A673 (cell line): Measurements from ENCODE around the gene LCLAT1.

Experiments
- EZH2 ChIP-seq: fragments of 200-600 bp; sonication (generic); IDR thresholded peaks from 2 replicates; pipeline ENCODE4 v1.6.1; 2017; ENCODE audit warnings: borderline replicate concordance, low read depth, mild to moderate bottlenecking, mixed read lengths, antibody characterized with exemption, low read length; ENCODE audit not compliant: poor library complexity, severe bottlenecking
- TF ChIP-seq, protein P1 (sequence below): fragments of 300-800, 200-600 bp; sonication (generic); conservative IDR thresholded peaks from 2 replicates; pipeline ENCODE4 v1.5.1; 2017; ENCODE audit warnings: low read depth, mild to moderate bottlenecking, antibody characterized with exemption, low read length, moderate library complexity, mixed read lengths

DNA sequence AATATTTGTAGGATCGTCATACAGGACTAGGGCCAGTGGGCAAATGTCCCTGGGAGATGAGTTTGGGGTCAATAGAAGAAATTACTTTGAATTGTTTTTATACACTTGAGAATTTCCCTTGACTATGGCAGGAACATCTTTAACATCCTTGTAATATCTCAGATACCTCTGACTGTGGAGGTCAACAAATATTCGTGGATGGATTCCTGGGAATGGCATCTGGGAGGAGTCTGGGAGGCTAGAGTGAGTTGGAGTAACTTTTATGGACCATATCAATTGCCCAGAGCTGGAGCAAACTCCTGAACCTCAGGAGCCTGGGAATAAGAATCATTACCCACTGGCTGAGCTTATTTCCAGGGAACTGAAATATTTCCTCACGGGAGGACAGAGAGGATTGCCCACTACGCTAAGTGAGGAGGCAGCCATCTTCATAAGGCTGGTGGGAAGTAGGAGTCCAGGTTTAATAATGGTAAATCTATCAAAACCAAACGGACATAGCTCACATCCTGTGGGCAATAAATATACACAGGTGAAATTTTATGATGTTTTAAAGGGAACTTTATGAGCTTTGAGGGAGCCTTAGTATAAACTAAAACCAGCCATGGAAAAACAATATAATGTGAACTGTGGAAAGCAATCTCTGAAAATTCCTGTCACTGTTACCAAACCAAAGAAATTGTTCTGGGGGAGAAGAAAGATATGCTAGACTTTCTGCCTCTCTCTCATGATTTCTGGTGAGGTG lies 44.4 kb upstream of the LCLAT1 start:
- TF ChIP-seq, protein P1, sequence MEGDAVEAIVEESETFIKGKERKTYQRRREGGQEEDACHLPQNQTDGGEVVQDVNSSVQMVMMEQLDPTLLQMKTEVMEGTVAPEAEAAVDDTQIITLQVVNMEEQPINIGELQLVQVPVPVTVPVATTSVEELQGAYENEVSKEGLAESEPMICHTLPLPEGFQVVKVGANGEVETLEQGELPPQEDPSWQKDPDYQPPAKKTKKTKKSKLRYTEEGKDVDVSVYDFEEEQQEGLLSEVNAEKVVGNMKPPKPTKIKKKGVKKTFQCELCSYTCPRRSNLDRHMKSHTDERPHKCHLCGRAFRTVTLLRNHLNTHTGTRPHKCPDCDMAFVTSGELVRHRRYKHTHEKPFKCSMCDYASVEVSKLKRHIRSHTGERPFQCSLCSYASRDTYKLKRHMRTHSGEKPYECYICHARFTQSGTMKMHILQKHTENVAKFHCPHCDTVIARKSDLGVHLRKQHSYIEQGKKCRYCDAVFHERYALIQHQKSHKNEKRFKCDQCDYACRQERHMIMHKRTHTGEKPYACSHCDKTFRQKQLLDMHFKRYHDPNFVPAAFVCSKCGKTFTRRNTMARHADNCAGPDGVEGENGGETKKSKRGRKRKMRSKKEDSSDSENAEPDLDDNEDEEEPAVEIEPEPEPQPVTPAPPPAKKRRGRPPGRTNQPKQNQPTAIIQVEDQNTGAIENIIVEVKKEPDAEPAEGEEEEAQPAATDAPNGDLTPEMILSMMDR: no peak
- TF ChIP-seq EZH2: no peak
